Activated naive CD8-positive, alpha-beta T cell treated with anti-CD3 and anti-CD28 coated beads, Interleukin-2, amount 50 U/mL, for 16 hours (primary cell): ENCODE results near the gene DUSP6.

Experiments used
- DNase-seq: peaks from one replicate; pipeline ENCODE4 v3.0.0-alpha.2; 2020; ENCODE audit warnings: low read depth, low spot score

Gene DUSP6, protein sequence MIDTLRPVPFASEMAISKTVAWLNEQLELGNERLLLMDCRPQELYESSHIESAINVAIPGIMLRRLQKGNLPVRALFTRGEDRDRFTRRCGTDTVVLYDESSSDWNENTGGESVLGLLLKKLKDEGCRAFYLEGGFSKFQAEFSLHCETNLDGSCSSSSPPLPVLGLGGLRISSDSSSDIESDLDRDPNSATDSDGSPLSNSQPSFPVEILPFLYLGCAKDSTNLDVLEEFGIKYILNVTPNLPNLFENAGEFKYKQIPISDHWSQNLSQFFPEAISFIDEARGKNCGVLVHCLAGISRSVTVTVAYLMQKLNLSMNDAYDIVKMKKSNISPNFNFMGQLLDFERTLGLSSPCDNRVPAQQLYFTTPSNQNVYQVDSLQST

DNA sequence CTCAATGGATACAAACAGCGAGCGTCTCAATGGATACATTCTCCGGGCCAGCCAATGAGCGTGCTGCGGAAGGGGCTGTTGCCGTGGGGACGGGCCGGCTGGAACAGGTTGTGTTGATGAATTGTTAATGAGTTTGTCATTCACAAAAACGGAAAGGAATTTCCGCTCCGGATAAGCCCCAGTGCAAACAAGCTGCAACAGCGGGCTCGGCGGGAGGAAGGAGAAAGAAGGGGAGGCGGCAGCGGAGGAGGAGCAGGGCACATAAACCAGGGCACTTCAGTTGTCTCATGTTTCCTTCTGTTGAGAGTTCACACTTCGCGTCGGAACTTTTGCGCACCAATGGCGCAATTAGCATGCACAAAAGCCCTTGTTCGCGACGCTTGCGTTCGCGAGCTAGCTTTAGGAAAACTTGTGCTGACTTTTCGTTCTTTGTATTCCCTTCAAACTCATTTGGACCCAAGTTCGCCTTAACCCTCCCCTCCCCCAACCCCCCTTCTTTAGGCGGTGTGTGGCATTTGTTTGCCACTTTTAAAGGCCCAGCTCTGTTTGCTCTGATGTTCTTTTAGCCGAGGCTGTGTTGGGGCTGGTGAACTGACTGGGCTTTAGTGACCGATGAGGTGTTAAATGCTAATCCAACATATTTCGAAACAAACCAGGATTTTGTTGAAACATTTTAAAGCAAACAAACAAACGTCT is at the start of gene DUSP6:
Gene DUSP6 (minus strand): TSS at position 10 of the 696 bp plus-strand sequence. CDS start 462 bp downstream, outside the sequence.
- DNase-seq = peak; percentile 60

DNA sequence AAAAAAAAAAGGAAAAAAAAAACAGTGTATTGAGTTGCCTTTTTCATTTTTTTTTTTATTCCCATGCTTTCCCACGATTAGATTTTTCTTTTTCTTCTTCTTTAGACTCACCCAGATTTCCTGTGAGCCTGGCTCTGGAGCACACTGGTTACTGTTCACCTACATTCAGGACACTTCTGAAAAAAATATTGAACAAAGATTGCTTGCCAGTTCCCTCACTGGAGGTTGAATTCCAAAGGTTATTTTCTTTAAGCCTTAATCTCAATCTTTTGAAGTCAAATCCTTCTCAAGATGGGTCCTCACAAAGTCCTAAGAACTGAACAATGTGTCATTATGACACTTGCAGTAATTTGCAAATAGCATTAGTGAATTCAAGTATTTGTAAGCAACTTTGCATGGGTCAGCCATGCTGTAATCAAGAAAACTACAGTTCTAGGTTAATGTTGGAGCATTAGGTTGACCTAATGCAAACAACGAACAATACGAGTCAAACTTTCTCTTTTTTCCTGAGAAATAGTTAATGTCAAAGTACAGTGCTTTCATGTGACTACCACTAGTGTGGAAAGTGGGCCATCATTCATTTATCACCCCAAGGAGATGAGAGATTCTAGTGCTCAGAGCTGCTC is 49.2 kb upstream of the DUSP6 start:
- DNase-seq = no peak

DNA sequence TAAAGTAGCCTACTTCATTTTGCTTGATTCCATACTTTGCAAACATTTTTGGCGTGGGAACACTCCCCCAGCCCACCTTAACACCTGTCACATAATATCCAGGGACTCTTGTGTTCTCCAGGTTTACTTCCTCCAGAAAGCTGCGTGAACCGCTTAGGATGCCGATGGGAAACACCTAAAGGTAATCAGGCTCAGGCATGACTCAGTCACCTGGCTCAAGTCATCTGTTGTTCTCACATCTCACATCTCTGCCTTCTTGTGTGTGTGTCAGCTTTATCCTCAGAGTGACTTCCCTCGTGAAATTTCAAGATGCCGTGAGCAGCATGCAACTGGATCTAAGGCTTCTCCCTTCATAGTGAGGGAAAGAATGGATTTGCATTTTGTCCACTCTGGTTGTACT is 48.1 kb upstream of the DUSP6 start:
- DNase-seq = no peak

DNA sequence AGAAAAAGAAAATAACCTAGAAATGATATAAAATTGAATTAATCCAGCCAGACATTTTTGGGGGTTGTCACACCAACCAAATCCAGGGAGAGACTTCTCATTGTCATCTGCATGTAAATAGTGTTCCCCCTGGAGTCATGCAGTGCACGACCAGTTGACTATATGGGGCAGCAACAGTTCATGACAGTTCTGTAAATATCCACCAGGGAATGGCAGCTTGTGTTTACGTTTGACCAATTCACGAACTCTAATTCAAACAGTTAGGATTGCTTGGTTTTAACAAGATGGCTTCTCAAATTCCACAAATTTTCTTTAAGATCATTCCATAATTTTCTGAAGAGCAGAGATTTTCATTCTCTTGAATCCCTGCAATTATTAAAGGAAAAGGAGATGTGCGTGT is 43.4 kb upstream of the DUSP6 start:
- no peak for DNase-seq

DNA sequence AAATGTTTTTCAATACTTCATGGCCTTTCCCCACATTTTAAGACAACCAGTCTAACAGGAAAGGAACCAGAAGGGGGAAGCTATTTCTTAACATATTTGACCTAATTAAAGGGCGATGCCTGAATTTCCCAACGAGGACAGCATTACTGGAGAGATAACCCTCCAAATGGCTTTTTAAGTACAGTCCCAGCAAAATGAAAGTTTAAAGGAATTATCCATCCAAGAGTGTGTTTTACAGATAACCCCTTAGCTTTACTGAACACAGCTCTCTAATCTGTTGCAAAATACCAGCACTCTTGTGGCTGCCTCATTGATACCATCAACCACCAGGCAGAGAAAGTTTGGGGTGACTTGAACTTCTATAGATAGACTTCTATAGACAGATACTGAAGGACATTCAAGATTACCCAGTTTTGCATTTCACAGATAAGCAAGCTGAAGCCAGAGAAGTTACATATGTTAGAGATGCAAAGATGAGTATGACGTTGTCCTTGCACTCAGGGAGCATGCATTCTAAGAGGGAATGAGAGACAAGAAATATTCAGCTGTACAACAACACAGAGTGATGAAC is 41.3 kb upstream of the DUSP6 start:
- DNase-seq = no peak

DNA sequence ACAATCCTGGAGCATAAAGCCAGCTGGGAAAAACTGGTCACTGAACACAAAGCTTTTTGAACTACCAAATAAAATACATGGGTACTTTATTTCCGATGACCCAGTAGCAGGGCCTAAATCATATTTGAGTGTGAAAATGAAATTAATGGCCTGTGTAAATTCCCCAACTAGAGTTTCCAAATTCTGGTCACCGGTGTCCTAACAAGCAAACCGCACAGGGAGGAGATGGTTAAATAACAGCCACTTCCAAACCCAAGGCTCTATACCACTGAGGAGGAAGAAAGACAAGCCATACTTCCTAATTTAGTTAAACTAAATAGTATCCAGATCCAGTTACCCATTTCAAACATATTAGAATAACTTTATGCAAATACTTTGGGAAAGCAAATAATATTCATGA is 40.1 kb upstream of the DUSP6 start:
- DNase-seq = no peak

DNA sequence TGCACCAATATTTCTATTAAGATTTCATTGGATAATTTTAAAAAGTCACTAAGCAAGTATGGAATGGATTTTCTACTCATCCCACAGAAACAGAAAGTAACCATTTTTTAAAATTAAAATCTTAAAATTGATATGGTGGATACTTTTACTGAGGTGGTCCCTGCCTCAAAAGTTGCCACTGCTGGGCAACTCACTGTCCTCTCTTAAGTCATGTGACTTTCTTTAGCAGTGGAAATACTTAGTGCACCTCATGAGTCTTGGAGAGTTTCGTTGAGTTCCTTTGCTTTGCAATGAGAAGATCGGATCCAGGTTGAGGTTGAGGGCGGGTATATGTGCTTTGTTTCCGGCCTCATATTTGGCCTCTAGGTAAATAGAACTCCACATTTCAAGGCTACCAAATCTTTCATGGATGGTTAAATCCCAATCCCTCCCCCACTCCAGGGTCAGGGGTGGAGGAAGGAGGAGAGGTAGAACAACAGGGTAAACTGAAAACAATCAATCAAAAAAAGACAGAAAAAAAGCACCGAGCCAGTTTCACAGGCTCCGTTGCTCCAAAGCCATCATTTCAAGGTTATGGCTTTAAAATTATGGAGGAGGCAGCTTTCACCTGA is 39.5 kb upstream of the DUSP6 start:
- no peak for DNase-seq

DNA sequence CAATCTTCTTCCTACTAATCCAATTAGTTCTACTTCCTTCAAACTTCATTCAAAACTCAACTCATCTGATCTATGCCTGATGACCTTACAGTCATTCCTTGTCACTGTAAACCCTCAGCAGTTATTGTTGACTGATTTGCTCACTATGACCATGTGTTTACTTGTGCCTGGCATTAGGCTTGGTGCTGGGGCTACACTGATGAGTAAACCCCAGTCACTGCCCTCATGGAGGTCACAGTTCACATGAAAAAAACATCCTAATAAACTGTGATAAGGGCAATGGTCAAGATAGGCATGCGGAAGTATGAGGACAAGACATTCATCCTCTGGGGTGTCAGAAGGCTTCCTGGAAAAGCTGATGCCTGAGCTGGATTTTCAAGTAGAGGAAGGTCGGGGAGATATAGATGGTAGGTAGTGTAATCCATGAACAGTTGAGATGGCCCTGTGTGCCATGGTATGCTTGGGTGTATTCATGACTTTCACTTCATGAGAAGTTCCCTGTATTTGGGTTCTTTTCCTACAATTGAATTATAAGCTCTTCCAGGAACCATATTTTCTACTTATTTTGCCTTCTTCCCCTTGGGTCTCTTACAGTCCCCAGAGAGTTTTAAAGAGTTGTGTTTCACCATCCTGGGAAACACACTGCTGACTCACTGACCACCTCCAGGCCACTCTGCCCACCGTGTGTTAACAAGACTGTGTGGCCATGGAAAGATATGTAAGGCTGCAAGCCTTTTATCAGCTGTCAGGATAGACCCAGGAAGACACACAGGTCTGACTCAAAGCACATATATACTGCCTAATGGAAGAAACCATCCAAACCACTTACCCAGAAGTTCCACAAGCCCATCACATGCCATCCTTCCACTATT is 38.7 kb upstream of the DUSP6 start:
- no peak for DNase-seq

DNA sequence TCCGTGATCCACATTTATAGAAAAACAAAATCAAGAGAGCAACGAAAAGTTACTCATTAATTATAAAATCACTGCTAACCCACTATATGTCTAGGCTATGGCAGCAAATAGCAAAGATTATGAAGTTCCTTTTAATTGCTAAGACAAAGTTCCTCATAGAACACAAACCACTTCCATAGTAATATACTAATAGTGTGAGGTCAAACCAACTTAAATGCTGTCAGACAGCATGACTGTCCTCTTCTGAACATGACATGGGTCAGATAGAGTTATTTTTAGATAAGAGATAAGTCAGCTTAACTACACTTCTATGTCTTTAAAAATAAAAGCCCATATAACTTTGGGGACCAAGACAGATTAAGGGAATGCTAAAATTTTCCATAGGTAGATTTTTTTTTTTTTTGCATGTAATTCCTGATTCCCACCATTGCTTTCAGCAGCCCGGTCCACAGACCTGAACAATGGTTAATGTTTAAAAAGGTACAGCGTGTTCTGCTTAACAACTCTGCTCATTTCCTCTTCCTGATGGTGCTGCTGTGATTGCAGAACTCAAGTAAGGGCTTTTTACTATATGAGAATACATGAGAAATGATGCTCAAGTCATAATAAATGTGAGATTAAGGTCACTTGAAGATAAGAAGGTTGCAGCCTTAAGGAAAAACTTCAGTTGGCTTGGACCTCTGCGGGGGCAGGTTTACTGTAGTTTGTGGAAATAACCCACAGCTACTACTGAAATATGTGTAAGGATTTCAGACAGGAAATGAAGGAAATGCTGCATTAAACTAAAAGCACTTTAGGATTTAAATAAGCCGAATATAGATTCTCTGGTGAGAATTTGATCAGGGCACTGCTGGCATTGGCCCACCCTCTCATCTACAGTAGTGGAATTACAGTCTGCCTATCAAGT is 37.7 kb upstream of the DUSP6 start:
- DNase-seq = no peak

DNA sequence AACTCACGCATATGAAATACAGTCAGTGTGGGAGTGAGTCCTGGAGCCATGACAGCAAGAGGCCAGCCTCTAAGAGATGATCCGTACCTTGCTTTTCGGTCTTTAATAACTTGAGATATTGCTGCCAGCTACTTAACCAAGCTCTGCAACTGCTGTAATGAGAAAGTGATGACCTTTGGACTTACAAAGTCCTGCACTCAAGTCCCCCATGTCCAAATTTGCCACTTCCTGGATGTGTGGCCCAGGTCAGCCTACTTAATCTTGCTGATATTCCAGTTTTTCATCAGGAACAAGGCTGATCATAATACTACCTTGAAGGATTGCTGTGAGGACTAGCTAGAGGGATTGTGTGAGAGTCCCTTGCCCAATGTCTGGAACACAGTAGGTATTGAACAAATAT is 33.8 kb upstream of the DUSP6 start:
- no peak for DNase-seq

DNA sequence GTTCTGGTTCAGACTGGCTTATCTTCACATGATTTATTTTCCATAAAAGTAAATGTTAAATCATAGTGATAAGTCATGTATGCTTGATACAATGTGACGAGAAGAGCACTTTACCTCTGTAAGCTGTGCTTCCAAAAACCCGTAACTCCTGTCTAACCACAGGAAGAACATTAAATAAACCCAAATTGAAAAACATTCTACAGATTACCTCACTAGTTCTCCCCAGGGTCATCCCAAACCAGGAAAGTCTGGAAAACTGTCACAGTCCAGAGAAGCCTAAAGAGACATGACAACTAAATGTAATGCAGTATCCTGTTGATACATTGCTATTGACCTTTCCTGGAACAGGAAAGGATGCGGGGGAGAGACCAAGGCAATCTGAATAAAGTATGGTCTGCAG is 32.5 kb upstream of the DUSP6 start:
- no peak for DNase-seq

DNA sequence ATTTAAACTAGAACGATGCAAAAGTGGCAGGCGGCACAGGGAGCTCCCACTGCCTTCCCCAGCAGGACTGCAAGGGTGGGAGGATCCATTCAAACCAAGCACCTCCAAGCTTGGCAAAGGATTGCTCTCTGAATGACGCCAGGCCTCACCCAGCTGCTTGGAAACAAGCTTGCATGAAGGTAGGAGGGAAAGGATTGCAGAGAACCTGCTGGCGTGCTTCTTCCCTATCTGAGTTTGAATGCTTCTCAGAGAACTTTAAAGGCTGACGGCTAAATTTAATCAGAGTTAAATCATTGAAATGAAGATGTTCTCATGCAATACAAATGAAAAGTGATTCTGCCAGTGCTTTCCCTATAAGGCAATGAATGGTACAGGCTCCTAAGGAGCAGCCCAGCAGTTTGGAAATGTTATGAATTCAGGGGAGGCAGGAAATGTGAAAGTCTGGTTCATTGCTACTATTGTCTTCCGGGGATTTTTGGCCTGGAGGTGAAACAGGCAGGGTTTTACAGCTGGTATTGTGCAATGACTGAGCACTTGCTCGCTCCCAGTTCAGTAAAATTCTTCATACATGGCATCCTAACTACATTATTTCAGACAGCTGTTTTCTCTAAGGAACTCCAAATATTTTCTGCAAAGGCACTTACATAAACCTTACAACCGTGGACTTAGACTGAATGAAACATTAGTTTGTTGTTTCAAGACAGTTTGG is 31.9 kb upstream of the DUSP6 start:
- DNase-seq = no peak

DNA sequence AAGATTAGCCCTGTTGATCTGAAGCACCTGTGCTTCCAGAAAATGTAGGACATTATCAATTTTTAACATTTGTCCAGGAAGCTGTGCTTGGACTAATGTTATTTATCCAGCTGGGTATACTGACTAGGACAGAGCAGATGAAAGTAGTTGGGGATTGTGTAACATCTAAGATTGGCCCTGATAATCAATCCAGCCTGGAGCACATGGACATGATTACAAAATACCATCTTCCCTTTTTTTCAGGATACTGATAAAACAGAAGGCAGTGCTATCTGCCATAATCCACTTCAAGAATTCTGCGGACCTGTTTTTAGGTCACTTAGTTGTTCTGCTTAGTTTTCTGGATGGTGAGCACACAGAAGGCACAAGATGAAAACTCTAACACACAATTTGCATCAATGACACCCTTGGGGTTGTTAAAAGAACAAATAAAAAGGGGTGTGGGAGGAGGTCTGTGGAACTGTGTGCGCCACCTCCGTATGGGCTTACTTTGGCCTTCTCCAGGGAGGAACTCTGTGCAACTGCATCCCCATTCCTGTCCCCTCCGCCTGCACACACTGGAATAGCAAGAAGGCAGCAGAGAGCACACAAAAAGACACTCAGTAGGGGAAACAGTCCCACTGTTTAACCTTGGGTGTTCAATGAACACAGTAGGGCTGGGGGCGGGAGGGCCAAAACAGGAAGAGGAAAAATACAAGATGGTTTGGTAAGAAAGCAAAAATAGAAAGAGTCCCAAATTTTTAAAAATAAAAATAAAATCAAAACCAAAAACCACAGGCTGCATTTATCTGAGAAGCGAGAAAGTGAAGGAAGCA is 31.1 kb upstream of the DUSP6 start:
- no peak for DNase-seq

DNA sequence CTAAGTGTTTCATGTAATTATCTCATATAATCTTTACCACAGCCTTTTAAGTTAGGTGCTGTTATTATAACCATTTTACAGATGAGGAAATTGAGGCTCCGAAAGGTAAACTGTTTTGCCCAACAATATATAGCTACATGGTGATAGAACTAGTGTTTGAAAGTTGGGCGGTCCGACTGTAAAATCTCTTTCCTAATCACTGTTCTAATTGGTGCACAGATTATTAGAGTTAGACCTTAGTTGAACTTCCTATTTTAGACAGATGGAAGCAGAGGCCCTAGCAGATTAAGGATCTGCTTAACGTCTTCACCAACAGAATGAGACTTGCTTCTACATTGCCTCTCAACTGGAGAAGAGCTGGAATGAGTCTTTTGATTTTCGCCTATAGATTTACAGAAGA is 30.0 kb upstream of the DUSP6 start:
- DNase-seq = no peak

DNA sequence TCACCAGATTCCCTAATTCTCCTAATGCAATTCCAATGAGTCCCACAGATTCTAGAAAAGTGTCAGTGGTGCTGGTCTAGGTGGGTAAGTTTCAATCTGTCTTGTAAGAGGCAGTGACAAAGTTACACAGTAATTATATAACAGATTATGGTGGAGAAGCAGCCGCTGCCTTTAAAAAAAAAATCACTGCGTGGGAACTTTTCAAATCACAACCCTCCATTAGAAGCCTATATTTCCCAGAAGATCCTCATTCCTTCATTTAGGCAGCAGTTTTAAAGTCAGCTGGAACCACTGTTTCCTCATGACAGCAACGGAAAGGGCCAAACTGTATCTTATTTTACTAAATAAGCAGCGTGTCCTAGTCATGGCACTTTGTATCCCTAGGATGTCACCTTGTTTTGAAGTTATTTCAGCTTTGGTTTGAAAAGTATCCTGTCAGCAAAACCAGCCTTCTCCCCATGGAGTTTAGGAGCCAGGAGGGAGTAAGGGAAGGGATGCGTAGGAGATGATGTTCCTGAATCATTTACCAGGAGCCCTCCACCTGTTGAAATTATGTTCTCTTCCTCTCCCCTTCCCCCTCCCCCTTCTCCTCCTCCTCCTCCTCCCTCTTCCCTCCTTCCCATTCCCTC is 27.7 kb upstream of the DUSP6 start:
- no peak for DNase-seq

DNA sequence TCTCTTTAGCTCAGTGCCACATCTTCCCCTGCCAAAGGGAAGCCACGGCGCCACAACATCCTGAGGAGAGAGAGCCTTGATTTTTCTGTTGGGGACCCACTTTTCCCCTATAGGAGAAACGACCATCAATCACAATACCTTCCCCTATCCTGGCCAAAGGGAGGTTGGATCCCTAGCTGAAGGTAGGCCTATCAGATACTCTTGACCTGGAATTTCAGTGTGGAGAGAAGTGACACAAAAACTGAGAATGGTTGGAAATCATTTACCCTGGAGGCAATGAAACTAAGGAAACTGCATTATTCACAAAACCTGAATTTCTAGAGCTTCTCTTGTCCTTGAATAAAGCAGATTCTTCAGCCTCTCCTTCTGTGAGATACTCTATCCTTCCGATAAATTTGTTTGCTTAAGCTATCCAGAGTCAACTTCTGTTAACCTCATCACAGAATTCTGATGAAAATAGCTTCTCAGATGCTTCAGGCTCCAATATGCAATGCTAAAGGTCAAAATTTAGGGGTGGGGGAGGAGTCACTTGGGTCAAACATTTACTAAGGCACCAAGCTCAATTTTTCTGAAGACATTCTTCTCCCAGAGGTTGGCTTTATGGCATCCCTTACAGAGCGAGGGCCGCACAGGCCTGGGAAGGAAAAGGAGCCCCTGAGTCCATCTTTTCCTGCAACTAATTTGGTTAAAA is 27.0 kb upstream of the DUSP6 start:
- DNase-seq = no peak

DNA sequence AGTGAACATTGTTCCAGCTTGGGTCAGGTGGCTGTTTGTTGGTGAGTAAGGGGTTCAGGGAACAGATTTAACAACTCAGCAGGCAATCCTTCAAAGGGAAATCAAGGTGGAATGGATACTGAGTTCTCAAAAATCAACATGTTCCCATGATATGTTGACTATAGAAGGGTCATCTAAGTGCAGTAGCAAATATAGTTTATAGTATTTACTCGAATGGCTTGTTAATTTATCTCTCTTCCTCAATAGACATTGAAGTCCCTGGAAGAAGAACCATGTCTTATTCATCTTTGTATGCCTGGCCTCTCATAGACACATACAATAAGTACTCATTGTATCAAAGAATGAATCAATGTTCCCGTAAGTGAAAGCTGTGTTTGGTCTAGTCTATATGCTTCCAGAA is 24.5 kb upstream of the DUSP6 start:
- no peak for DNase-seq

DNA sequence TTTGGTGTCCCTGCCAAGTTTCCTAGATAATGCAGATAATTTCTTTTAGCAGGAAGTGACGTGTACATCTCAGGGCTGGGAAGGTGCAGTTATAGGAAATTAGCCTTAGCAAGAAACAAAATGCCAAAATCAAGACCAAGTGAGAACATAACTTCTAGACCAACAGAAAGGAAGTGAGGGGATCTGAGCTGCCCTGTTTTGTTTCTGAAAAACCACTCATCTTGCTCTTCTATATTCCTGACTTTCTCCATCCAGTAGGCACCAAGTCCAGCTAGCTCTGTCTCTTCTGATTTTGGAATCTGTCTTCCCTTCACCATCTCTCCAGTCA is 23.9 kb upstream of the DUSP6 start:
- no peak for DNase-seq
